ENCODE data around the gene CUL4A.
A peak's percentile ranks its signal among the peaks of the same experiment; 100 is the strongest.
"Not testable (repeated sequence)": the region's sequence is repeated elsewhere in the genome, so short reads cannot be mapped to it uniquely, and the experiment has no call there.

Gene CUL4A

DNA sequence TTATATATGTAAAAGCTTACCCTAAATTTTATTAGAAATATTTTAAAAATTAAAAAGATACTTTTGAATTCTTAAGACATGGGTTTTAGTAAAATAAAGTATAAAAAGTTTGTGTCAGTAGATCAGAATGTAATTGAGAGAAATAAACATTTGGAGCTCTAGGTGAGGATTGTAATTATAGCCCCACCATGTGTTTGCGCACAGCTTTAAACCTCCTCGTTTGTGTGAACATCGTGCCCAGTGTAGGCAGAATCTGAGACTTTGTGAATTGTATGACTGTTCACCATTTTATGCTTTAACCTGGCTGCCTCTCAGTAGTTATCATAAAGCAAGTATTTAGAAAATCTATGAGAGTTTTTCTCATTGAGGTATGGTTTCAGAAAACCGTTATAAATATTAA, 29.1 kb downstream of the CUL4A start:
- no peak for DNase-seq (ENCODE audit: low read depth)

DNA sequence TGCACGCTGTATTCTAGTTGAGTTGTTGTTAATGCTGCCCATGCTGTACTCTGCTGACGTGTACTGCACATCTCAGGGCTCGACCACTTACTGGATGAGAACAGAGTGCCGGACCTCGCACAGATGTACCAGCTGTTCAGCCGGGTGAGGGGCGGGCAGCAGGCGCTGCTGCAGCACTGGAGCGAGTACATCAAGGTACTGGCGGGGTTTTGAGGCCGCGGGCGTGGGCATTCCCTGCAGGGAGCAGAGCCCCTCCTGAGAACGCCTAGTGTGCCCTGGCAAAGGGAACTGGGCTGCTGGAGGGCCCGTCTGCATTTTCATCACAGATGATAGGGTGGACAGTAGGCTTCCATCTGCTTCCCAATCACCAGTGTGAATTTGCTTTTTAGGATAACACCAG, 29.9 kb downstream of the CUL4A start:
- DNase-seq (ENCODE audit: low read depth): no peak

DNA sequence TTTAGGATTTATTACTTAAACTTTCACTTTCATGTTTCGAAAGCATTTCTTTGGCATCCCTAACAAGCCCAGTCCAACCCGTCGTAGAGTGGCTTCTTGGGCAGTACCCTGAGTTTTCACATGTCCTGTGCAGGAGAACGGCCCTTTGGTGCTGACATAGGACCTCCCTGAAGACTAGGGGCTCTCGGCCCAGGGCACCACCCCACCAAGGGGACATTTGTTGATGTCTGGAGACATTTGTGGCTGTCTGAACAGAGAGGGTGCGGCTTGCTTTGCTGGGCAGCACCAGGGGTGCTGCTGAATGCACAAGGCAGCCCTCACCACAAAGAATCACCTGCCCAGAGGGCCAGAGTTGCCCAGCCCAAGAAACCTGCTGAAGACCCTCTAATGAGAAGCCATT, 30.6 kb downstream of the CUL4A start:
- no peak for DNase-seq (ENCODE audit: low read depth)

DNA sequence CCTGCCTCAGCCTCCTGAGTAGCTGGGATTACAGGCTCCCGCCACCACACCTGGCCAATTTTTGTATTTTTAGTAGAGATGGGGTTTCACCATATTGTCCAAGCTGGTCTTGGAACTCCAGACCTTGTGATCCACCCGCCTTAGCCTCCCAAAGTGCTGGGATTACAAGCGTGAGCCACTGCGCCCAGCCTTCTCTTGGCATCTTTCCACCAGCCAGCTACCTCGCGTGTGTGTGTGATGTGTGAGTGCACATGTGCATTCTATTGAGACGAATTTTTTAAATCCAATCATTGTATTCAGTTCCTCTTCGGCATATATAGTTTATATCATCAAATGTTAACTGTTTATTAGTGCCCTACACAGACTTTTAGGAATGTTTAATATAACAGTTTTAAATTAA, 32.2 kb downstream of the CUL4A start:
- not testable (repeated sequence) for DNase-seq (ENCODE audit: low read depth)

DNA sequence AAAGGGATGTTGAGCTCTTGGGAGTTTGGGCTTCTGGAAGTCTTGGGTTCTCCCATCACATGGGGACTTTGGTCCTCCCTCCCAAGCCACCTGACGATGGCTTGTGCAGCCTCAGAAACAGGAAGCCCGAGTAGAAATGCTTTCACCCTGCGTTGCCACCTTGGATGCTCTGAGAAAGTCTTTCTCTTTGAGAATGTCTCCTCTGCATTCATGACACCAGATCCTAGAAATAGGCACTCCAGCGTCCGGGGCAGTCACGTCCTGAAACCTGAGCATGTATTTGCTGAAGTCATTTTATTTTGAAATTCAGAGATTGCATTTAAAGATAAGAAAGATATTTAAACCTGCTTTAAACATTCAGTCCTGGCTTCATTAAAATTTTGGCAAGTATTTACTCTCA, 34.4 kb downstream of the CUL4A start:
- no peak for DNase-seq (ENCODE audit: low read depth)

DNA sequence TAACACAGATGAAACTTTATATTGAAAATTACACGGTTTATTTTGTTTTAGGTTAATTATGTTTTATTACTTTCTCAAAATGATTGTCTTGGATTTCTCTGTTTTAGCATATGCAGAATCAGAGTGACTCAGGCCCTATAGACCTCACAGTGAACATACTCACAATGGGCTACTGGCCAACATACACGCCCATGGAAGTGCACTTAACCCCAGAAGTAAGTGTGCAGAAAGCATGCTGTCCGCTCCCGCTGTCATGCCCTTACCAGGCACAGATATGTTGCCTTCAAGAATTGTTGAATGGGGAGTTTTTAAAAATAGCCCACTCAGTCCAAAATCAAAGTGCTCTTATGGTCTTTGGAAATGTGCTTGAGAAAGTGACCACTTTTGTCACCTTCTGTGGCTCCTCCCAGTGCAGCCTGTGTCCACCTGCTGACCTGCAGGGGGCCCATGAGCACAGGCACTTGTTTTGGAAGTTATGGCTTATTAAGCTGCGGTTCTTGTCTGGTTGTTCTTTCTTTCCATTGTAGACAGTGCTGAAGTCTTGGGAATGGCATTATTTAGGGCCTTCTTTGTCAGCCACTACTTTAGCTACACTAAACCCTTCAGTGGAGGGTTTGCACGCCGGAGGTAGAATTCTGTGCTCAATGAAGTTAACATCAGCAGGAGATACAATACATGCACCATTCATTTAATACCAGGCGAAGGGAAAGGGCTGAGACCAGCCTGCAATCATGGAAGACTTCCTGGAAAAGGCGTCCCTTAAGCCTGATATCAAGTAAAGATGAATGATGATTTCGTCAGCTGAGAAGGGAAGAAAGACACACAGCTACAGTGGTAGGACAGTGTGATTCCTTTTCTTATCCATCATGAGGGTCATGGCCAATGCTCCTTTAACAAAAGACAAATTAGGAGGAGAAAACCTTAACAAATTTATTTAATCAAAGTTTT, 36.7 kb downstream of the CUL4A start:
- no peak for DNase-seq (ENCODE audit: low read depth)

DNA sequence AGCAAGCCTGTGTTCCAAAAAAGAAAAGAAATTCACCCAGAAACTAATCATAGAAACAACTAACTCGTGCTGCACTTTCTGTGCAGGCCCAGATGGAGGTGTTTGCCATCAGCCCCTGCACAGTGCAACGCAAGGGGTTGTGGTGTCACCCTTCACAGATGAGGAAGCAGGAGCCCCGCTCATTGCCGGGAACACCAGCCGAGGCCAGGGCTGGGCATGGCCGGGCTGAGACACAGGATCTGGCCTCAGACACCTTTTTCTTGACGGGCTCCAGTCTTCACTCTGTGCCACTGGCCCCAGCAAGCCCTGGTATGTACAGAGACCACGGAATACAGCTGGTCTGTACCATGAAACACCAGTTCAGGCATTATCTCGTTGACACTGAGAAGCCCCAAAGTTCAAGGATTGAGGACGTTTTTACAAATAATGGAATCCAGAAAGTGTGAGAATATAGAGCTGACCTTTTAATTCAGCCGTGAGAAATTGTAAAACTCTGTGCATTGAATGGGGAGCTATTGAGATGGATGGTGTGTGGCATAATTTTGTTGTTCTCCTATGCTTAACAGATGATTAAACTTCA, 43.2 kb downstream of the CUL4A start:
- DNase-seq (ENCODE audit: low read depth): no peak

DNA sequence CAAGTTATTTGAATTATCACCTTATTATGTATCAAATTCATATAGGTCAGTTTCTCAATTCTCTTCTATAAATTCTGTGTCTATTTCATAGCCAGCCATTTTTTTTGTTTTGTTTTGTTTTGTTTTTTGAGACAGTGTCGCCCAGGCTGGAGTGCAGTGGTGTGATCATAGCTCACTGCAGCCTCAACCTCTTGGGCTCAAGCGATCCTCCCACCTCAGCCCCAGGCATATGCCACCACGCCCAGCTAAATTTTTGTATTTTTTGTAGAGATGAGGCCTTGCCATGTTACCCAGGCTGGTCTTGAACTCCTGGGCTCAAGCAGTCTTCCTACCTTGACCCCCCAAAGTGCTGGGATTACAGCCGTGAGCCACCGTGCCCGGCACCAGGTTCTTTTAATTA, 48.5 kb downstream of the CUL4A start:
- DNase-seq (ENCODE audit: low read depth): not testable (repeated sequence)

DNA sequence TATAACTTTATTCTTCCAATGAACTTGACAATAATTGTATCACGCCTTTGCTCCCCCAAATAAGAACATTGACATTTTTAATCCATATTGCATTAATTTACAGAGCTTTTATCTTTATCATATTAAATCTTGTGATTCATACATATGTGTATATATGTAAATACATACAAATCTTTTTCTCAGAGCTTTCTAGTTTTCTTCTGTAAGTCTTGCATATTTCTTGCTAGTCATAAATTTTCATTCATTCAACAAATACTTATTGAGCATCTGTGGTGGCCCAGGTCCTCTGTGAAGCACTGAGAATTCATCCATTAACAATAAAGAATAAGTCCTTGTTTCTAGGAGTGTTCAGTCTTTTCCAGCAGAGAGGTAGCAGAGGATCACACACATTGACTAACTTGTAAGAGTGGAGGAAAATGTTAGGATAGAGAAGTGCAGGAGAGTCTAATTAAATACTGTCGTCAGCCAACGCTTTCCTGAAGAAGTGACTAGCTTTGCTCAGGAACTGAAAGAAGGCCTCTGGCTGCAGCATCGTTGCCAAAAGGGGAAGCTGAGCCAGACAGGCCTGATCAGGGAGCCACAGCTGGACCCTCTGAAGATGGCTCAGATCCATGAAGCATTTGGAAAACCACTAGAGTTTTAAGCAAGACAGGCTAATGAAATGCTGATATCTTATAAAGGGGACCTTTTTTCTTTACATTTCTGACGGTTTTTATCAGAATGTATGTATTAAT, 49.1 kb downstream of the CUL4A start:
- no peak for DNase-seq (ENCODE audit: low read depth)

DNA sequence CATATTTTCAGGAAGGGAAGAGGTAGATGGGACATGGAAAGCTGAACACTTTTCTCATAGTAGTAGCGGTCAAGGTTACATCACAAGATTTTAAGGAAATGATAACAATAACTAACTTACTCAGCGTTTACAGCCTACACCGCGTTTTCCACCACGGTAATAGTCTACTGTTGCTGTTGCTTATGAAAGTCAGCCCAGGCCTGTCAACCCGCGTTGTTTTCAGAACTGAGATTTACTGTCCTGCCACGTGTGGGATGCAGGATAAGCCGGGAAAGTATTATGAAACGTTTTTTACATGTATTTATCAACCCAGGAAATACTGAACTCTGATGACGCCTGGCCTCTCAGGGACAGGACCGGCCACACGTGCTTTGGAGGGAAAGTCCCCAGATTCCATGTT, 51.6 kb downstream of the CUL4A start:
- no peak for DNase-seq (ENCODE audit: low read depth)

DNA sequence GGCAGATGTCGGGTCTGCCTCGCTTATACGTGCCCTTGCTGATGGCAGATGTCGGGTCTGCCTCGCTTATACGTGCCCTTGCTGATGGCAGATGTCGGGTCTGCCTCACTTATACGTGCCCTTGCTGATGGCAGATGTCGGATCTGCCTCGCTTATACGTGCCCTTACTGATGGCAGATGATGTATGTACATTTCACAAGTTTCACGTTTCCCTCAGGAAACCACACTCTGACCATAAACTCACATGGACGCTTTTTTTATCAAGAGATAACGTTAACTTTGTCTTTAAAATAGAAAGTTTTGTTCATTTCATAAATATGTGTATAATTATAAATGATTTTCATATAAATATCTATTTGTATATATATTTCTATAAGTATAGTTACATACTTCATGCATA, 53.6 kb downstream of the CUL4A start:
- DNase-seq (ENCODE audit: low read depth): not testable (repeated sequence)

DNA sequence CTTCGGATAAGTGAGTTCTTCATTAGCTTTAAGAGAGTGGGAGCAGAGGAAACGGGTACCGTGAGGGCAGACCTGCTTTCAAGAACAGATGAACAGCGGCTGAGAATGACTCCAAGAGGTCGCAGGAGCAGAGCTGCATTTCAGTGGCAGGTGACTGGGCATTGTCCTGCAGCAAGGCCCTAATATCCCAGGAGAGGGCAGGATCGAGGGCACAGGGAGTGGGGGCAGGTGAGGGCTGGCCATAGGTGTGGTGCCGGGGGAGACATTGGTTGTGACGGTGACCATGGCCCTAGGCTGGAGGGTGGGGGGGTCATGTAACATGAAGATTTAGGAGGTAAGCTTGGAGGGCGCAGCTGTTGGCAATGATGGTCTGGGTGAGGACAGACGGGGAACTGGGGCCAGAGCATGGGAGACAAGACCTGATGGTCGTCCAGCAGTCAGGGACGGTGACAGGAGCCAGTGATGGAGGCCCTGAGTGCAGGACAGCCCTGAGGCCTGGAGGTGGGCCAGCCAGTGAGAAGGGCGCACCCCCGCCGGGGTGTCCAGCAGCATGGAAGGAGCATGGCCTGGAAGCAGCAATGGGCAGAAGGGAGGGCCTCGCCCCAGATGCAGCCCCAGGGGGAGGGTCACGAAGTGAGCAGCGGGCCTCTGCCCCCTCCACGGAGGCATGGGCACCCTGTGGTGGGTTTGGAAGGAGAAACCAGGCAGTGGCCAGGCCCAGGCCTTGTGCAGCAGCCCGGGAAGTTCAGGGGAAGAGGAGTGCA, 58.4 kb downstream of the CUL4A start:
- DNase-seq (ENCODE audit: low read depth): no peak

DNA sequence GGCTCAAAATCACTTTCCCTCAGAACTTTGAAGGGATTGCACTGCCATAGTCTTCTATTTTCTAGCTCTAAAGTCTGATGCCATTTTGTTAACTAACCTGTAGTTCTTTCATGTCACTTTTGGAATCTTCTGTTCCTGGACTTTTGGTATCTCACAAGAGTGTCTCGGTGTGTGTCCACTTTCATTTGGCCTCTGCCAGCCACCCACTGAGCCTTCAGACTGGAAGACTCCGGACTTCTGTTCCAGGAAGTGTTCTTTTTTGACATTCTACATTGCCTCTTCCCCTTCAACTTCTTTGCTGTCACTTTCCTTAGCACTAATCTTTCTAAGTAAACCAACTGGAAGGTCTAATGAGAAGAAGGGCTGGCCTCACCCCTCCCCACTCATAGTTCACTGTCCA, 62.6 kb downstream of the CUL4A start:
- DNase-seq (ENCODE audit: low read depth): no peak

DNA sequence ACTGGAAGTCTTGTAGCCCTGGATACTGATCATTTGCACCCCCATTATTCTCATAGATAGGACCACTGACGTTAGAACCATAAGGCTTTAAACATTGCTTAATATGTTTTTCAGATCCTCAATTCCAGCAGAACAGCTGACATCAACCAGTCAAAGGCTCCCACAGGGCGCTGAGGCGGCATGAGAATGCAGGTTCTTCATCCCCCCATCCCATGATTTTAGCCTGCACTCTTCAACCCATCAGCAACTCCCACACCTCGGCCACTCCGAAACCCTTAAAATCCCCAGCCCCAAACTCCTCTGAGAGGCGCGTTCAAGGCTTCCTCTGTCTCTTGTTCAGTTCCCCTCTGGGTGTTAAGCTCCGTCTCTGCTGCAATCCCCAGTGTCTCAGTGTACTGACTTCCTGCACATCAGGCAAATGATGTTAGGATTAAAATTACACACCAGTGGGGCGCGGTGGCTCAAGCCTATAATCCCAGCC, 63.3 kb downstream of the CUL4A start:
- no peak for DNase-seq (ENCODE audit: low read depth)

DNA sequence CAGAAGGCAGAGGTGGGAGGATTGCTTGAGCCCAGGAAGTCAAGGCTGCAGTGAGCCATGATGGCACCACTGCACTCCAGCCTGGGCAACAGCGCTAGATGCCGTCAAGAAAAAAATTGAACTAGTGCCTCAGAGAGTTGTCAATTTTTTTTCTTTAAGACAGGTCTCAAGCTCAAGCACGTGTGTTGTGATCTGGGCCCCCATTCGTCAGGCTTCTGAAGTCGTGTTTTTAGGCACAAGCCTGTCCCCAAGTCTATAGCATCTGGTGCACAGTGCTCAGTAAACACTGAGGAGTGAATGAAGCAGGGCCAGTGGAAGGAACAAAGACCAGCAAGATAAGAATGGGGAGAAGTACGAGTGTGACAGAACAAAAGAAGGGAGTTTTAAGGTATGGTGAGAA, 63.9 kb downstream of the CUL4A start:
- DNase-seq (ENCODE audit: low read depth): no peak

DNA sequence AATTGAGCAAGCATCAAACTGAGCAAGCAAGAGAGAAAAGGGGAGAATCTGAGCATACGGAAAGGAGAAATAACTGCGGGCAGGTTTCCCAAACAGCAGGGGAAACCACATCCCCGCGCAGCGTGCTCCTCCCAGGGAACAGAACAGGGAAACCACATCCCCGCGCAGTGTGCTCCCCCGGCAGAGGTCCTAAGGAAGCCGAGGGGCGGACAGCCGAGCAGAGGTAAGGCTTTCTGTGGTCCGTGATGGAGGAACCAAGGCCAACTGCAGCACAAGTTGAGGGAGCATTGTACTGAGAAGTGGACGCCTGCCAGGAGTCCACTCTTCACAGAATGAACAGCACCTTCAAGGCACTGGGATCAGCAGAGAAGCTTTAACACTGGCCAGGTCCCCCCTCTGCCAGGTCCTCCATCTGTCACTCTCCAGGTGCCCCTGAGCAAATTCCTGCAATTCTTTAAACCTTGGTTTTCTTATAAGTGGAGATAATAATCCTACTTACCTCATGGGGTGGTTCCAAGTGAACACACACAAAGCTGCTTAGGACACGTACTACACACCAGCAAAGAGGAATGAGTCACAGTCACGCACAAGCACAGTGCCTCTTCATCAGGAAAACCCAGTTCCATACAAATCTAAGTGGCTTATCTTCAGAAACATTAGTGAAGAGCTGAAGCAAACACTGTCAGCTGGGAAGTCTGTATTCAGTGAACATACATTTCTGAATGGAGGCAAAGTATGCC, 64.6 kb downstream of the CUL4A start:
- peak; percentile 92 for DNase-seq (ENCODE audit: low read depth)

DNA sequence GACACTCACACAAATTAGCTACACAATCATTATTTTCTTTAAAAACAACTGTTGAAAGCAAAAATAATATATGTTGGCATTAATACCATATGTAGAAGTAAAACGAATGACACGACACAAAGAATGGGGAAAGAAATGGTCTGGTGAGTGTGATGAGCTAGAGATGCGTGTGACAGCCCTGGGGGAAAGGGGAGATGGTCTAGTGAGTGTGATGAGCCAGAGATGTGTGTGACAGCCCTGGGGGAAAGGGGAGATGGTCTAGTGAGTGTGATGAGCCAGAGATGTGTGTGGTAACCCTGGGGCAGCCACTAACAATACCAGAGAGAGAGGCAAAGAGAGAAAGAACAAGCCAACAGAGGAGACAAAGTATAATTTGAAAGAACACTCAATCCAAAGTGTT, 65.3 kb downstream of the CUL4A start:
- DNase-seq (ENCODE audit: low read depth): no peak

DNA sequence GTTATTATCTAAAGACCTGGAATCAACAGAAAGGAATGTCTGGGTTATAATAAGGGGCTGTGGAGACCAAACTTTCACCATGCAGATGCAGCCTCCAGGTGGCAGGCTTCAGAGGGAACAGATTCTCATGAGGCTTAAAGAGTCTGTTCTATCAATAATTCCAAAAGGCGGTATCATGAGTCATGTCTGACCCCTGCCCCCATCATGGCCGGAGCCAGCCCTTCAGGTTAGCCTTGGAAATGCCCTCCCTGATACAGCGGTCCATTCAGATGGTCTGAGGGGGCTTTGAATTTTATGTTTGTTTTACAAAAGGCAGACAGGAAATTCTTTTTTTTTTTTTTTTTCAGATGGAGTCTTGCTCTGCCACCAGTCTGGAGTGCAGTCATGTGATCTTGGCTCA, 66.0 kb downstream of the CUL4A start:
- peak; percentile 78 for DNase-seq (ENCODE audit: low read depth)

DNA sequence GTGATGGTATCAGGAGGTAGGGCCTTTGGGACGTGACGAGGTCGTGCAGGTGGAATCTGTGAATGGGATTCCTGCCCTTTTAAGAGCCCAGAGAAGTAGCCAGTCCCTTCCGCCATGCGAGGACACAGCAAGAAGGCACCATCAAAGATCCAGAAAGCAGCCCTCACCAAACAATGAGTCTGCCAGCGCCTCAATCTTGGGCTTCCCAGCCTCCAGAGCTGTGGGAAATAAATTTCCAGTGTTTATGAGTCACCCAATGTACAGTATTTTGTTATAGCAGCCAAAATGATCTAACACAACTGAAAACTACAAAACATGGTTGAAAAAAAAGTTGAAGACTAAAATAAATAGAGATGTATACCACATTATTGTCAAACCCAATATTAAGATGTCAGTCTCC, 70.7 kb downstream of the CUL4A start:
- DNase-seq (ENCODE audit: low read depth): no peak

DNA sequence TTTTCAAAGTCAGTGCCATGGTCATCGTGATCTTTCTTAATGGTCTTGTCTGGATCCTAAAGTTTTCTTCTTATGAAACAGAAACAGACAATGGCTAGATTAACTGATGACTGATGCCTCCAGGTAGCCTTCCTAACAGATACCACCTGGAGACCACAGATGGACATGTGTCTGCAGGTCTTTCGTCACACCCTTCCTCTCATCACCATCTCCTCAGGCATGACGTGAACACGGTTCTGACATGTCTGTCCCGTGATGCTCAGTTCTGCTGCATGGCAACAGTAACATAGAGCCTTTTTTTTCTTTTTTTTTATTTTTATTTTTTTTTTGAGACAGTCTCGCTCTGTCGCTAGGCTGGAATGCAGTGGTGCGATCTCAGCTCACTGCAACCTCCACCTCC, 74.5 kb downstream of the CUL4A start:
- no peak for DNase-seq (ENCODE audit: low read depth)

DNA sequence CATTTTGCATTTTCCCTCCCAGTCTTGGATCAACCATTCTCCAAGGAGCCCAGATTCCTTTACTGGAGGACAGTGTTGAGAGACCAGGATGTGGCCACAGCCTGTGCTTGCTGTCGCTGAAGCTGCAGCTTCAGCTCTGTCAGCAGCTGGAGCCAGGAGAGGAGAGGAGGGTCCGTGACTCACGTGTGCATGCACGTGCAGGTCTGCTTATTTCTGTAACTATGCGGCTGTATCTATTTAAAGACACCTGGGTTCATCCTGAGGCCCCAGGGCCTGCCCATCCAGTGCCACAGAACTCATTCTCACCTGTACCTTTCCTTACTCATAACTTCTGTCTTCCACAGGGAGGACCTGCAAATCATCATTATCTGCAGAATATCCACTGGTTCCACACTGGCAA, 79.5 kb downstream of the CUL4A start:
- no peak for DNase-seq (ENCODE audit: low read depth)
